GM18907 (cell line): ENCODE measurements around the gene INO80E.
"Not testable (repeated sequence)": the region's sequence is repeated elsewhere in the genome, so short reads cannot be mapped to it uniquely, and the experiment has no call there.

Experiments
- ATAC-seq: cut with Tn5 transposase; IDR thresholded peaks from one replicate; pipeline ENCODE4 v1.9.1; 2021; ENCODE audit warnings: mild to moderate bottlenecking, moderate library complexity; ENCODE audit not compliant: unreplicated experiment

INO80E gene

DNA sequence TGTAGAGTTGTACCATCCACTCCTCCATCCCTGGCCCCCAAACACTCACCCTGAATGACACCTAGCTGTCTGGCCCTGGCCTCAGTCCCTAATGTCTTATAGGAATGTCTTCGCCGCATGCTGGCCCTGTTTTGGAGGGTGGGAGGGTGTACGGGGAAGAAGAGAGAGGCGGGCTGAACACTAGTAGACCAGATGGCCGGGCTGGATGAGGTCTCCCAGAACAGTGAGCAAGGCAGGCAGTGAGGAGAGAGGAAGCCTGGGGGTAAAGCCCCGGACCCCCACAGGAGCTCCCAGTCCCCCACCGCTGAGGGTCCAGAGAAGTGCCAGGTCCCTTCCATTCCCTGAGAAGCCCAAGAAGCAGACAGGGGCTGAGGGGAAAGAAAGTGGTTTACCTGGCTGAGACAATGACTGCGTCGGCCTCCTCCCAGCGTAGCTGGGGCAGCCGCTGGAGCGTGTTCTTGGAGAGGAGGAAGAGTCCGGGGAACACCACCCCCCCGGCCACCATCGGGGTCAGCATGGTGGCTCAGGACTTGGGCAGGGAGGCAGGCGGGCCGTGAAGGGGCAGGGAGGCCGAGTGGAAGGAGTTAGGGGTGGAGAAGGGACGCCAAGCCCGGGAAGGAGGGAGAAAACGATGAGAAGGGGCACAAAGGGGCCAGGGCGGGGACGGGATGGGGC is 34.1 kb downstream of the INO80E start:
- ATAC-seq, result no peak

DNA sequence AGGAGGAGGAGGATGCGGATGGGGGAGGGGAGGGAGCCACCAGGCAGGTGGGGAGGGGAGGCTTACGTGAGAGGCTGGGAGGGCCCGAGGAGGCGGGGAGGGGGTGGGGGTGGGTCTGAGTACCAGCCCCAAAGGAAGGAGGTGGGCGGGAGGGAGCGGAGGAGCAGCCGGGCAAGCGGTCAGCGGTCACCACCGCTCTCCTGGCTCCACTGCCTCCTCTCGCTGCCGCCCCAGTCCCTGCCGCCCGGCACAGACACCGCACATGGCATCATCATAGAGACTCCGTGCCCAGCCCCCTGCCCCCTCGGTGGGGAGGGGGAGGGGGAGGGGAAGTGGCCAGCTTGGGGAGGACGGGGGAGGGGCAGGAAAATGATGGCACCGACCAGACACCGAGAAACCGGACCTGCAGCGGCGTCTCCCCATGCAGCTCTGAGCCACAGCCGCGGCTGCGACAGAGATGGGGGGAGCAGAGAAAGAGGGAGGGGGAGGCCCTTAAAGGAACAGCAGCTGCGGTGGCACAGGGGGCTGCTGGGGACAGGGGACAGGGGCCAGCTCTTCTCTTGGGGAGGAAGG is 34.9 kb downstream of the INO80E start, which contains the start of gene TLCD3B:
TSS of gene TLCD3B (minus strand) at position 431 of the 573 bp plus-strand sequence. CDS start 744 bp downstream, outside the sequence.
- no peak for ATAC-seq

DNA sequence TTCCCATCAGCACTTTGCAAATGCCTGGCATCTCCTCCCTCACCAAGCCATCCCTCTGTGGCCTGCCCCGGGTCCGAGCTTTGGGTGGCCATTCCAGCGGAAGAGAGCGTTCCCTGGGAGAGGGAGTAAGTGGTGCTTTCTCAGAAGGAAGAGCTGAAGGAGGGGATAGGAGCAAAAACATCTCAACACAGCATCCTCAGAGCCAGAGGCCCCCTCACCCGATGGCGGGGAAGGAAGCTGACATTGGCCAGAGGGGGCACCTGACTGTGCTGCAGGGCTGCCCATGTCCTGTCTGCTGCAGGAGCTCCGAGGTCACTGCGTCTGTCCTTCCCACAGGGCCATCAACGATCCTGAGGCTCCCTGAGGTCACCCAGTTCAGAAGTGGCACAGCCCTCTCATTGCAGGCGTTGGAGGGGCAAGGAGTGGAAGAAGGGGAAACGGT is 35.5 kb downstream of the INO80E start:
- ATAC-seq, result no peak

DNA sequence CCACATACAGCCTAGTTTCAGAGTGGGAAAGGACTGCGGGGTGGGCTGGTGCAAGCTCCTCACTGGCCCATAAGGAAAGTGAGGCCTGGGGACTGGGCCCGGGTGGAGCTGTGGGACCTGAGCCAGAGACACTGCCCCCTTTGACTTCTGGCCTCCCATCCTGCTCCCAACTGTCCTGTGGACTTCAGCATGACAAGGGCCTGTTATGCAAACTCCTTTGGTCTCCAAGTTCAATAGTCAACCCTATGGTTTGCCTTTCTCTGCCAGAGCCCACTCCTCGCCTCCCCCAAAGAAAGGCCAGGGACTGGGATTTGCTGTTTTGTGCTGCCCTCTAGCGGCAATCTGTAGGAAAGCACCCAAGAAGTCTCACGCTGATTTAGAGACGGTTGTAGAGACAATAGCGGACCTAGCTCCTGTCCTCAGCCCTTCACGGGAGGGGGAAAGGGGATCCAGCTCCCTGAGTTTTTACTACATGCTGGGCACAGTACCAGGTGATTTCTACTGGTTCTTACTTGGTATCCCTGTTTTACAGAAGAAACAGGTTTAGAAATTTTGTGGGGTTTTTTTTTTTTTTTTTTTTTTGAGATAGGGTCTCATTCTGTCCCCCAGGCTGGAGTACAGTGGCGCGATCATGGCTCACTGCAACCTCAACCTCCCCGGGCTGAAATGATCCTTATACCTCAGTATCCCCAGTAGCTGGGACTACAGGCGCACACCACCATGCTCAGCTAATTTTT is 36.2 kb downstream of the INO80E start:
- no peak for ATAC-seq

DNA sequence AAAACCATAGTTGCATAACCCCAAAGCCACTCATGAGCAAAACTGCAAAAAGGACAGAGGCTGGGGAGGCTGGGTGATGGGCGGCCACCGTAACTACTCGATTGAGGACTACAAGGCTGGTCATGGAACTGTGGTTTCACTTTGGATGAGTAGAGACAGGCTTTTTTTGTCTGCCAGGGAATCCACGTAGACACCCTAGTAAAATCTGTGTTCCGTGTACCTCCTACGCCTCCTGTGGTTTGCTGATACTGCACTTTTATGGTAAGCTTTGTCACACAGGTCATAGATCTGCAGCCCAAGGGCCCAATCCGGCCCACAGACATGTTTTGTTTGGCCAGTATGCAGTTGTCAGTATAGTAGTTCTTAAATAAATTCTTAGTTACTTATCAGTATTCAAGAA is 37.2 kb downstream of the INO80E start:
- ATAC-seq, result no peak

DNA sequence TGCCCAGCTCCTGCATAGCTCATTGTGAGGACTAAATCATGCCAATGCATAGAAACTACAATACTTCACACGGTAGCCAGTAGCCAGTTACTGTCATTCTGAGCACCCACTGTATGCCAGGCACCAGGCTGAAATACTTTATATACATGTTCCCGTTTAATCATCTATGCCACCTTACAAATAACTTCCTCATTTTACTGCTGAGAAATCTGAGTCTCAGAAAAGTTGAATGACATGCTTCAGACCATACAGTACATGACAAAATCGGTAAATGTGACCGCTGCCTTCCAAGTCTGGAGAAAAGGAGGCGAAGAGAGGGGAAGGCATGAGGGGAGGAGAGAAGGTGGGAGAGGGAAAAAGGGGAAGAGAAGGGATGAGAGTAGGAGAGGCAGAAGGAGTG is 44.2 kb downstream of the INO80E start:
- no peak for ATAC-seq

DNA sequence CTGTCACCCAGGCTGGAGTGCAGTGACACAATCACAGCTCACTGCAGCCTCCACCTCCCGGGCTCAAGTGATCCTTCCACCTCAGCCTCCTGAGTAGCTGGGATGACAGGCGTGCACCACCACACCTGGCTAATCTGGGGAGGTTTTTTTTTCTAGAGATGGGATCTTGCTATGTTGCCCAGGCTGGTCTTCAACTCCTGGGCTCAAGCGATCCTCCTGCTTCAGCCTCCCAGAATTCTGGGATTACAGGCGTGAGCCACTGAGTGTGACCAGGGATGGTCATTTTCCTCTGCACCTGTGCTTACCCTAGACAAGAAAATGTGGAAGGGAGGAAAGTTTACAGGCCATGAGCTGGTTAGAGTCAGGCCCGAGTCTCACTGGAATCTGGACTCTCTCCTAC is 44.6 kb downstream of the INO80E start:
- not testable (repeated sequence) for ATAC-seq

DNA sequence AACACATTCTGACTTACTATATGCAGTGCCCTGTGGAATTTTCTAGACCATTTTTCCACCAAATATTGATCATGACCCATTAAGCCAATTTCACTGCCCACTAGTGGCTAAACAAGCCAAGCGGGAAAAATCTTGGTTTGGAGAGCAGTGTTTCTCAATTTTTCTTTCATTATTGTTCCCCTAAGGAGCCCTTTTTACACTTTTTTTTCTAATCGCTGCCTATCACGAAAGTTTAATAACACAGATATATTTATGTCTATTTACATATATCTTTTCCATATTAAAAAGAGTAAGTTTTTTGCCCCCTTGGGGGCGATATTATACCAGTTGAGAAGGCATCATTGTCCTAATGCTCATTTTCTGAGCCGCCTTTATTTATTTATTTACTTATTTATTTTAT is 45.8 kb downstream of the INO80E start:
- ATAC-seq, result no peak

DNA sequence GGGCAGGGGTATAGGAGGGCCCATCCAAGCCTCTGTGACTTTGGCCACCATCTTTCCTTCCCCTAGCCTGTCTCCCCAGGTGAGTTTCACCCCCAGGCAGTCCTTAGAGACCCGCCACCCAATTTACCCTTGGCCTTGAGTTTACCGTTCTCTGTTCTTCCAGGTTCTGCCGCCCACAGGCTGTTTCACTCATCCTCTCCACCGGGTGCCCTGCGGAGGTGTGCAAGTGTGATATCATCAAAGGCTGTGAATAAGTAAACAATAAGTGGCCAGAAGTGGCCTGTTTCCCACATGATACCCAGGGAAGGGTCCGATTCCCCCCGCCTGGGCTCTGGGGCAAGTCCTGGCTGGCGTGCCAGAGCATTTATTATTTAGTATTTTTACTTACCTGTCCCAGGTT is 50.1 kb downstream of the INO80E start:
- ATAC-seq, result no peak

DNA sequence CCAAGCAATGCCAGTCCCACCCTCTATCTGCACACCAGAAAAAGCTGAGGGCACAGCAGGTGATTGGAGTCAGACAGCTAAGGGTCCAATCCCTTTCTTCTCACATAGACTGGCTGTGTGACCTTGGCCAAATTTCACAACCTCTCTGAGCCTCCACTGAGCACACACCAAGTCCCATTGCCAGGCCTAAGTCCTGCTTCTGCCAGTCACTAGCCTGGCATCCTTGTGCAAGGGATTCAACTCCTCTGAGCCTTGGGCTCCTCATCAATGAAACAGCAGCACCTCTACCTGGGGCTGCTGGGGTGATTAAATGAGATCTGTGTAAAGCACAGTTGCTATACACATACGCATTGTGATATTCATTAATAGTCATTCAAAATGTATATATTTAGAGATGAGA is 50.5 kb downstream of the INO80E start:
- no peak for ATAC-seq

DNA sequence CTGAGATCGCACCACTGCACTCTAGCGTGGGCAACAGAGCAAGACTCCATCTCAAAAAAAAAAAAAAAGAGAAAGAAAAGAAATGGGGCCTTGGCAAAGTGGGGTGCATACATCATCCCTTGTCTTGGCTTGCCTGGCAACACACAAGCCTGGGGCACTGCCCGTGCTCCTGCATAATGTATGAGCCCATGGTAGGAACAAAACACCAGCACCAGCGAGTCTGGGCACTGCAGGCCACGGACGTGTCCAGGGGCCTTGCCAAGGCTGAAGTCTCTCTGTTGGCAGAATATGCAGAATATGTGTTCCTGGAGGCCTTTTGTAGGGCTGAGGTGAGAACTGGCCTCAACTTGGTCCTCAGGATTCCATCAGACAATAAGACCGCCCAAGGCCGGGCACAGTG is 53.8 kb downstream of the INO80E start:
- ATAC-seq, result no peak

DNA sequence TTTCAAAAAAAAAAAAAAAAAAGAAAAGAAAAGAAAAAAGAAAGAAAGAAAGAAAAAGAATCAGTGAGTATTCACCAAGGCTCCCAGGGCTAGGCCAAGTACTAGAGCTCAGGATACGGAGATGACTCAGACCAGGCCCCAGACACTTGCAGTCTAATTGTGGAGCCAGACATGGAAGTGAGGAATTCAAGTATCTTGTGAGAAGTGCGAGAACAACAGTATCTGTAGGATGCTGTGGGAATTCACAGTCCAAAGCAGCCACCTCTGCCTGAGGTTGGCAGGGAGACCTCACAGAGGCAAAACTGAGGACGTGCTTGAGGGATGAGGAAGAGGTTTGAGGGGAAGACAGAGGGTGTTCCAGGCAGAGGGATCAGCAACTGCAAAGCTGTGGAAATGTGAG is 55.5 kb downstream of the INO80E start:
- no peak for ATAC-seq

DNA sequence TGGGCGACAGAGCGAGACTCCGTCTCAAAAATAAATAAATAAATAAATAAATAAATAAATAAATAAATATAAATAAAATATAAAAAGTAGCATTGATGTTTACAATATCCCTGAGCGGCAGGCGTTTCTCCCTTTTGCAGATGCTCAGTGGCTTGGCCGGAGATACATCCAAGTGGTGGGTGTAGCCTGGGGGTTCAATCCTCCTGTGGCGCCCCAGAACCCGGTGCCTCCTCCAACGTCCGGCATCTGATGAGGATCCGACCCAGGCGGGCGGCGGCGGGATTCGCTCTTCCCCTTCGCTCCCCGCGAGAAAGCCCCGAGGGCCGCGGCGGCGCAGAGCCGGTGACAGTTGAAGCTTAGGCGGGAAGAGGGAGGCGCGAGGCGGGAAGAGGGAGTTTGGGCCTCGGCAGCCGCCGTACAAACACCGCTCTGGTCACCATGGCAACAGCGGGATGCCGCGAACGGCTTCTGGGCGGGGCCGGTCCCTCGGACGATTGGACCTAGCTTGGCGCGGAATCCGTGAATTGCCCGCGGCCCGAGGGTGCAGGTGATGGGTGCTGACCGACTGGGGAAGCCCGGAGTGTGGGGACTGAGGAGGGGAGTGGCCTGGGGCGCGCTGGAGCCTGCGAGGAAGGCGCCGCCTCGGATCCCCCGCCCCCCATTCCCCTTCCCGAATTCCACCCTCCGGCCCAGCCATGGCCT is 56.8 kb downstream of the INO80E start:
- peak; percentile 66 for ATAC-seq

DNA sequence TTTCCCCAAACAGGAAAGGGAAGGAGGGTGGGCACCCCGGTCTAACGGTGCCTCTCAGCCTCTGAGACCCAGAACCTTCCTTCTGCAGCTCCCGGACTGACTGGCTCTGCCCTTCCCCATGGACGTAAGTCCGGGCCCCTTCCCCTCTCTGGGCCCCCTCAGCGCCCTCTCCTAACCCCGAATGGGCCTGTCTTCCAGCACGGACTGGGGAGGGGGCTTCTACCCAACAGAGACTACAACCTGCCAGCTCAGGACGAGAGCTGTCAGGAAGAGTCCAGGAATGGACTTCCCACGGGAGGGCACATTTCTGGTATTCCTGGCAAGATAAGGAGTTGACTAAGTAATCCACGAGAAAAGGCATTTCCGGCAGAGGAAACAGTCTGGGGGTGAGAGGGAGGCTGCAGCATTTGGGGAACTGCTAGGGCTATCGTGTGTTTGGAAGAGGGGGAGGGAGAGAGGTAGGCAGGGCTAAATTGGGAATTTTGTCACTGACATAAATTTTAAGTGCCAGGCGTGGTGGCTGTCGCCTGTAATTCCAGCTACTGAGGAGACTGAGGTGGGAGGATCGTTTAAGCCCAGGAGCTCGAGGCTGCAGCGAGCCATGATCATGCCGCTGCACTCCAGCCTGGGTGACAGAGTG is 57.5 kb downstream of the INO80E start:
- peak; percentile 18 for ATAC-seq

DNA sequence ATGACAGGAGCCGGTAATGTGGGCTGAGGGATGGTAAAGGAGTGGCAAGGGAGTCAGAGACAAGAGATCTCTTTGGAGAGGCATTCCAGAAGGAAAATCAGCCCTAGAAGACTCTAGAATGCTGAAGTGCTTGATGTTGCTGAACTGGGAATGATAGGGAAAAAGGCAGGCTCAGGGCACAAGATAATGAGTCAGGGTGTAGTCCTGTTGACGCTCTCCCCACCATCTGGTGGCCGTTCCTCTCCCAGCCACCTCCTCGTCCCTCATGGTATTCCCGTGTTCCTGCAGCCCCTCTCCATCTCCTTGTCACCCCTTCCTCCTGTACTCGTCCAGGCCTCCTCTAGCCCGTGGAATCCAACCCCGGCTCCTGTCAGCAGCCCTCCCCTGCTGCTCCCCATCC is 58.4 kb downstream of the INO80E start:
- ATAC-seq, result no peak

DNA sequence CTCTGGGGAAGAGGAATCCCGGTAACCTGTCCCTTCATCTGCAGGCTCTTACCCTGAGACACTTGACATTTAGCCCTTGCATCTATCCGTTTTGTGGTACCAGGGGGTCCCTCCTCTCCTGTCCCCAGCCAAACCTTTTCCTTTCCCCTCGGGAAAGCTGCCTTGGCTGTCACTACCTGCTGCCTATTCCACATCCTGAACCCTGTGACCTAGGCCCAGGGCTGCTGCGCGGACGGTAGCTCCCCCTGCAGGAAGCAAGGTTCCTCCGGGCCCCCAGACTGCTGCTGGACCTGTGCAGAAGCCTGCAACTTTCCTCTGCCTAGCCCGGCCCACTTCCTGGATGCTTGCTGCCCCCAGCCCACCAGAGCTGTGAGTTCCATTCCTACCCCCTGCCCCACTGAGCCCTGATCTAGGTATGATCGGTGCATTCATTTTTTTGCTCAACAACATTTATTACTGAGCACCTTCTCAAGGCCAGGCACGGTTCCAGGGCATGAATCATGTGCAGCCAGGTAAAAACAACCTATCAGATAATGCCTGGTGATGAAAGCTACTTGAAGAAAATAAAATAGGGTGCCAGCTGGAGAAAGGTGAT is 59.0 kb downstream of the INO80E start:
- no peak for ATAC-seq
